Lung microvascular endothelial cell (primary cell): Measurements from ENCODE around the gene ZSCAN10. TPM values are rescaled to one million over a fixed set of nuclear protein-coding genes. Genes with fewer than 3 reads are reported as not detected.

Source experiments
- DNase-seq, 2 donors: peaks; one replicate each; pipeline versions ENCODE4 v3.0.0 to v3.0.0-alpha.2; 2010; ENCODE audit warnings: low read depth in 2 of 2
- total RNA-seq: library from RNA; depleted of rRNA; stranded (reverse); fragments of >200 nt; gene quantifications from 2 replicates; pipeline ENCODE4 v1.2.1, GENCODE V29; 2014

ZSCAN10 gene
- total RNA-seq, 1 donor from 2014 or later = not detected

DNA sequence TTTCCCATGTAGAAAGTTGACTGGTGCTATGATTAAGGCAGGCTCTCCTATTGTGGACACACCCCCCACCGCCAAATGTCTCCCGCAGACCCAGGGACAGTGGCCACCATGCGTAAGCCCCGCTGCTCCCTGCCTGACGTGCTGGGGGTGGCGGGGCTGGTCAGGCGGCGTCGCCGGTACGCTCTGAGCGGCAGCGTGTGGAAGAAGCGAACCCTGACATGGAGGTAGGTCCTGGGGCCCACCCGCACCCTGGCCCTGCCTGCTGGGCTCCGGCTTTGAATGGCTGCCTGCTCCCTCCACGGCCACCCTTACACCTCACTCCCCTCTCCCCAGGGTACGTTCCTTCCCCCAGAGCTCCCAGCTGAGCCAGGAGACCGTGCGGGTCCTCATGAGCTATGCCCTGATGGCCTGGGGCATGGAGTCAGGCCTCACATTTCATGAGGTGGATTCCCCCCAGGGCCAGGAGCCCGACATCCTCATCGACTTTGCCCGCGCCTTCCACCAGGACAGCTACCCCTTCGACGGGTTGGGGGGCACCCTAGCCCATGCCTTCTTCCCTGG is 49.1 kb downstream of the ZSCAN10 start:
- no peak for DNase-seq

DNA sequence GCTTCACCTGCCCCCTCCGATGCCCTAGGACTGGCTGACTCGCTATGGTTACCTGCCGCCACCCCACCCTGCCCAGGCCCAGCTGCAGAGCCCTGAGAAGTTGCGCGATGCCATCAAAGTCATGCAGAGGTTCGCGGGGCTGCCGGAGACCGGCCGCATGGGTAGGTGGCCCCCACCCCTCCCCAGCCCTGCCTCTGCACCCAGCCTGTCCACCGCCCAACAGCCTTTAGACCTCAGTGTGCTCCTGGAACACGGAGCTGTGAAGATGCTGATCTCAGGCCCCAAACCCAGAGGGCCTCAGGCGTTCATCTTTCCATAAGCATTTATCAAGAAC is 51.7 kb downstream of the ZSCAN10 start:
- DNase-seq = no peak

- no peak for DNase-seq
Observed at GRCh38 chr16:3046641-3047386, 52.3 kb downstream of the ZSCAN10 start.

DNA sequence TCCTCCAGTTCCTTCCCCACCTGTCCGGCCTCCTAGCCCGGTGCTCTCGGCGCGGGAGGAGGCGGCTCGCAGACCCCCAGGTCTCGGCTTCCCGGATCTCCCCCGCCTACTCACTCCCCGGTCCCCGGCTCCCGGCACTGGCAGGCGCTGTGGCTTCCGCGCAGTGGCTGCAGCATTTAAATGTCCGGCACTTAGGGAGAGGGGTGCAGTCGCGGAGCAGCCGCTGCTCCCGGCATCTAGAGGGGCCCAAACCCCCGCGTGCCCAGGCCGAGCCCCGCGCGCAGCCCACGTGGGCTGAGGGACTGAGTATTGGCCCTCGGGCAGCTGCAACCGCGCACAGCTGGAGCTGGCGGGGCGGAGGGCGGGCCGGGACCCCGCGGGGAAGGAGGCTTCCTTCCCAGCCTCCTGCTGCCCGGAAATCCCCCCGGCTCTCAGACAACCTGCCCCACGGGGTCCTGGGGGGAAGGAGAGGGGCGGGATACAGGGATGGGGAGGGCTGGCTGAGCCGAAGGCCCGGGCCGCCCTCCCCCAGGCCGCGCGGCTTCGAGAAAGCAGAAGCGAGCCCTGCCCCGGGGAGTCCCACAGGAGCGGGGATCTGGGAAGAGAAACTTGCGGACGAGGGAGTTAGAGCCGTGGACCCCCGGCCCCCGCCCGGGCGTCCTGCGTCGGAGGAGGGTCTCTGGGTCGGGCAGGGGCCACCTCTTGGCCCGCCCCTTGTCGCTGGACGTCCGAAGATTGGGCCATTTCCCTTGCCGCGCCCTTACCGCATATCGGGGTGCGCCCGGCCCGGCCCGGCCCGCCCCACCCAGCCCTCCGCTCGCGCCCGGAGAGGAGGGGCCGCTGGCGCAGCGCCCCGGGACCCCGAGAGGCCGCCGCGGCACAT is 53.1 kb downstream of the ZSCAN10 start, which contains the start of gene MMP25:
MMP25 (plus strand) TSS at position 804 of the 883 bp plus-strand sequence. CDS start 357 bp downstream, outside the sequence.
- DNase-seq = no peak

DNA sequence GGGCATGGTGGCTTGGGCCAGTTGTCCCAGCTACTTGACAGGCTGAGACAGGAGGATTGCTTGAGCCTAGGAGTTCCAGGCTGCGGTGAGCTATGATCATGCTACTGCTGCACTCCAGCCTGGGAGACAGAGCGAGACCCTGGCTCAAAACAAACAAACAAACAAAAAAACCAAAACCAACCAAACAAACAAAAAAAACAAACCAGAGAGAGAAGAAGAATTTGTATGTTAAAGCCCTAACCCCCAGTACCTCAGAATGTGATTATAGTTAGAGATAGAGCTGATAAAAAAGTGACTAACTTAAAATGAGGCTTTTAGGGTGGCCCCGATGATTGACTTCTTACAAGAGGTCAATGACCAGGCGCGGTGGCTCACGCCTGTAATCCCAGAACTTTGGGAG is 54.4 kb downstream of the ZSCAN10 start:
- no peak for DNase-seq

DNA sequence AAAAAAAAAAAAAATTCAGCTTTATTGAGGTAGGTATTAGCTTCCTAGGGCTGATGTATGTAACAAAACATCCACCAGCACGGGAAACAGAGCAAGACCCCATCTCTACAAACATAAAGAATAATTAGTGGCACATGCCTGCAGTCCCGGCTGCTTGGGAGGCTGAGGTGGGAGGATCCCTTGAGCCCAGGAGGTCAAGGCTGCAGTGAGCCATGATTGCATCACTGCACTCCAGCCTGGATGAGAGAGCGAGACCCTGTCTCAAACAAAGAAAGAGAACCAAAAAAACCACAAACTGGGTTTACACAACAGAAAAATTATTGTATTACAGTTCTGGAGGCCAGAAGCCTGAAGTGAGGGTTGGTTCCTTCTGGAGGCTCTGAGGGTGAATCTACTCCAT is 56.7 kb downstream of the ZSCAN10 start:
- no peak for DNase-seq

DNA sequence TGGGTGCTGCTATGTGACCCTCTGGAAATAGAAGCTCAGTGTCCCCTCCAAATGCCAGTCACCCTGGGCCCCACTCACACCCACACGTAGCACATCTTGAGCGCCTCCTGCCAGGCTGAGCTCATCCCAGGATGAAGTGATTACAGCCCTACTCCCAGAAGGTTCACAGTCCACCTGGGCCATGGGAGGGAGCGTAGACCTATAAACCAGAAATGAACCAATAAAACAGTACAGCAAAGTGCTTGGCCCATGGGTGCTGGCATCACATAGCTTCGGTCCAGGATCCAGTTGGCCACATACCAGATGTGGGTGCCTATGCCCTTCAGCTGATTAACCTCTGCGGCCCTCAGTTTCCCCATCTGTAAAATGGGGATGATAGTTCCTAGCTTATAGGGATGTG is 60.2 kb downstream of the ZSCAN10 start:
- DNase-seq = no peak

Other genes starting within 250 kb of the ZSCAN10 start
- gene PRSS22, start 241.1 kb downstream of the ZSCAN10 start, total RNA-seq = not detected in 2 replicates
- 28.3 and 32.1 TPM in 2 replicates for gene FLYWCH2, start 216.1 kb downstream of the ZSCAN10 start, total RNA-seq
- 17.7 and 17.9 TPM in 2 replicates for gene FLYWCH1, start 187.4 kb downstream of the ZSCAN10 start, total RNA-seq
- not detected in 2 replicates for gene KREMEN2, start 135.0 kb downstream of the ZSCAN10 start, total RNA-seq
- gene PAQR4, start 129.9 kb downstream of the ZSCAN10 start, total RNA-seq = 2.6 and 4.1 TPM in 2 replicates
- 0.99 and 2.0 TPM in 2 replicates for gene PKMYT1, start 118.8 kb downstream of the ZSCAN10 start, total RNA-seq
- gene CLDN9, start 86.4 kb downstream of the ZSCAN10 start, total RNA-seq = not detected in 2 replicates
- not detected in 2 replicates for gene CLDN6, start 81.1 kb downstream of the ZSCAN10 start, total RNA-seq
- 44.2 and 54.8 TPM in 2 replicates for gene TNFRSF12A, start 78.9 kb downstream of the ZSCAN10 start, total RNA-seq
- 4.6 and 6.1 TPM in 2 replicates for gene HCFC1R1, start 75.4 kb downstream of the ZSCAN10 start, total RNA-seq
- gene THOC6, start 75.3 kb downstream of the ZSCAN10 start, total RNA-seq = 17.2 and 18.3 TPM in 2 replicates
- gene BICDL2, start 62.4 kb downstream of the ZSCAN10 start, total RNA-seq = not detected in 2 replicates
- gene MMP25, start 52.7 kb downstream of the ZSCAN10 start, total RNA-seq = under 0.01 TPM in 2 replicates
- 26.2 and 36.6 TPM in 2 replicates for gene IL32, start 33.7 kb downstream of the ZSCAN10 start, total RNA-seq
- gene ZNF205, start 13.3 kb upstream of the ZSCAN10 start, total RNA-seq = 12.3 and 12.6 TPM in 2 replicates
- 2.8 and 3.2 TPM in 2 replicates for gene ZNF213, start 35.7 kb upstream of the ZSCAN10 start, total RNA-seq
- not detected in 2 replicates for gene OR1F1, start 88.9 kb upstream of the ZSCAN10 start, total RNA-seq
- gene ZNF200, start 135.9 kb upstream of the ZSCAN10 start, total RNA-seq = 7.0 and 10.1 TPM in 2 replicates
- not detected in 2 replicates for gene MEFV, start 157.3 kb upstream of the ZSCAN10 start, total RNA-seq
- 28.5 and 43.5 TPM in 2 replicates for gene ZNF263, start 184.2 kb upstream of the ZSCAN10 start, total RNA-seq
- gene TIGD7, start 206.1 kb upstream of the ZSCAN10 start, total RNA-seq = 1.7 and 3.2 TPM in 2 replicates
- gene ZNF75A, start 206.2 kb upstream of the ZSCAN10 start, total RNA-seq = 9.6 and 13.3 TPM in 2 replicates